Fibroblast of skin of scalp (primary cell): Measurements from ENCODE around the gene LRRK2.
A peak's percentile ranks its signal among the peaks of the same experiment; 100 is the strongest.
"Not testable (repeated sequence)": the region's sequence is repeated elsewhere in the genome, so short reads cannot be mapped to it uniquely, and the experiment has no call there.

Source experiments
- DNase-seq: peaks from one replicate; pipeline ENCODE4 v3.0.0-alpha.2; 2013

The LRRK2 gene

GRCh38 chr12:40212566-40212965 is 12.2 kb upstream of the LRRK2 start:
- DNase-seq: no peak

DNA sequence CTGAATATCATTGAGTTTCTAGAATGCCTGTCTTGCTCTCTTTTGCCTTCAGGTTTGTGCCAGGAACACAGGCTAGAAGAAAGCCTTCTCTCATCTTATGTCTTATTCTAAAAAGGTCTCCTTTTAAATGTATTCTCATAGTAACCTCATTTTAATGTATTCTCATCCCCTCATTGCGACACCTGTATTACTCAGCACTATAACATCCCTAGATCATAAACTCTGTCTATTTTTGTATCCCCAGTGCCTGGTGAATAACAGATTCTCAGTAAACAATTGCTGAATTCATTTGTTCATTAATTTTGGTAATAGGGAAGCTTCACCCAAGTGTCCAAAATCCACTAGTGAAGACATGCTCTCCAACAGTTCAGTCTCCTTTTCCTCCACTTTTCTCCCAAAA is 8.8 kb upstream of the LRRK2 start:
- DNase-seq: no peak

GRCh38 chr12:40216516-40217288 is 8.1 kb upstream of the LRRK2 start:
- no peak for DNase-seq

DNA sequence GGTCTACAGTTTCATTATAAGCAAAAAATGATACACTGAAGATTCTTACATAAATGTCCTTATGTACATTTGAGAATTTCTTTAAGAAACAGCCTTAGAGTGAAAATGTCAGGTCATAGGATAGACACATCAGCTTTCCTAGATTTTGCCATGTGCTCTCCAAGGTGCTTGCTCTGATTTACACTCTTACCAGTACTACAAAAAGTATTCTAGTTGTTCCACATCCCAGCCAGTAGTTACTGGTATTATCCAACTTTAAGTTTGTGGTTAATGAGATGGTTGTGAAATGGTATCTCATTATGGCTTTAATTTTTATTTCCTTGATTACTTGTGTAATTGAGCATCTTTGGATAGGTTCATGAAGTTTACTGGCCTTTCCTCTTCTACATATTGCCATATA is 5.0 kb upstream of the LRRK2 start:
- no peak for DNase-seq

DNA sequence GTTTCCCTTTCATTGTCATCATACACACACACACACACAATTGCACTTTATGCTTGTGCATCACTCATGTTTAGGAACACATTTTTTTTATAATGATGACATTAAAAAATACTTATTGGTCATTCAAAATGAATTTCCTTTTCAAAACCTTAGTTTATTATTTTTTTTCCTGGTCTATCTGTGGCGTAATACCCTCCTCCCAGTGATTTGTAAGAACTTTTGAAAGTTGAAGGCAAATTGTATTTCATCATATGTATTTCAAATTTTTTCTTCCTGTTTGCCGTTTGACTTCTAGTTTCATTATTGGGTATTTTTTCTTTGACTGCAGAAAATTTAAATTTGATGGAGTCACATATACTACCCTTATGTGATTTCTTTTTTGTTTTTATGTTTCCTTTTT is 2.5 kb upstream of the LRRK2 start:
- peak; percentile 28 for DNase-seq

GRCh38 chr12:40223646-40224045 is 1.2 kb upstream of the LRRK2 start:
- DNase-seq: no peak

- no peak for DNase-seq
Observed at GRCh38 chr12:40225337-40225983, 663 bp downstream of the LRRK2 start.

DNA sequence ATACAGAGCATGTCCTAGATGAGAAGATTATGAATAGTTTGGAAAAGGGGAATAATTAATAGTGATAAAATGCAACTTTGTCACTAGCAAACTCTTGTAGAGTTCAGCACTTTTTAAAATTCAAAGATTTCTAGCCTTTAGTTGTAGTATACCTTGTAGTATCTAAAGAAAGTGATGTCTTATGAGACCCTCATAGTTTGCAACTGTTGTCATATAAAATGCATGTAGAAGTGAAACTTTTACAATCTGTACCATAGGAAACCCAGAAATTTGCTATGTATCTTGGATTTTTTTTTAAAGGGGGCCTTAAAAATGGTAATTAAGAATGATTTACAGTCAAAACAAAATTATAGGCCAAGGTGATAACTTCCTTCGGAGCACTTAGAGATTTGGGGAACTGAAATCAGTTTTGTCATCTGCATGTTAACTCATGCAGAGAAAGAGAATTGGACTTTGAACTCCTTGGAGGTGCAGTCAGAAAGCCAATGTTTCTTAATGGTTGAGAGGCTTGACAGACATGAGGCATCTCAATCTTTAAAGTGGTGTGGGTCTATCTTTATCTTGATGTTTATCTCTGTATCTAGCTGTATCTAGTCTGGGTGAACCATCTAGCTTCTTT is 1.3 kb downstream of the LRRK2 start:
- no peak for DNase-seq

- DNase-seq: peak; percentile 59
Observed at GRCh38 chr12:40226705-40227104, 1.9 kb downstream of the LRRK2 start.

DNA sequence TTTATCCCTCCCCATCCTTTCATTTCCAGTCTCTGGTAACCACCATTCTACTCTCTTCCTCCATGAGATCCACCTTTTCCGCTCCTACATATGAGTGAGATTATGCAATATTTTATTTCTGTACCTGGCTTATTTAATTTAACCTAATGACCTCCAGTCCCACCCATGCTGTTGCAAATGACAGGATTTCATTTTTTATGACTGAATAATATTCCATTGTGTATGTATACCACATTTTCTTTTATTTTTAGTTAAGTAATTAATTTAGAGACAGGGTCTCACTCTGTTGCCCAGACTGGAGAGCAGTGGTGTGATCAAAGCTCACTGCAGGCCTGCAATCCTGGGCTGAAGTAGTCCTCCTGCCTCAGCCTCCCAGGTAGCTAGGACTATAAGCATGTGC is 2.6 kb downstream of the LRRK2 start:
- no peak for DNase-seq

- no peak for DNase-seq
Observed at GRCh38 chr12:40228727-40229126, 3.9 kb downstream of the LRRK2 start.

DNA sequence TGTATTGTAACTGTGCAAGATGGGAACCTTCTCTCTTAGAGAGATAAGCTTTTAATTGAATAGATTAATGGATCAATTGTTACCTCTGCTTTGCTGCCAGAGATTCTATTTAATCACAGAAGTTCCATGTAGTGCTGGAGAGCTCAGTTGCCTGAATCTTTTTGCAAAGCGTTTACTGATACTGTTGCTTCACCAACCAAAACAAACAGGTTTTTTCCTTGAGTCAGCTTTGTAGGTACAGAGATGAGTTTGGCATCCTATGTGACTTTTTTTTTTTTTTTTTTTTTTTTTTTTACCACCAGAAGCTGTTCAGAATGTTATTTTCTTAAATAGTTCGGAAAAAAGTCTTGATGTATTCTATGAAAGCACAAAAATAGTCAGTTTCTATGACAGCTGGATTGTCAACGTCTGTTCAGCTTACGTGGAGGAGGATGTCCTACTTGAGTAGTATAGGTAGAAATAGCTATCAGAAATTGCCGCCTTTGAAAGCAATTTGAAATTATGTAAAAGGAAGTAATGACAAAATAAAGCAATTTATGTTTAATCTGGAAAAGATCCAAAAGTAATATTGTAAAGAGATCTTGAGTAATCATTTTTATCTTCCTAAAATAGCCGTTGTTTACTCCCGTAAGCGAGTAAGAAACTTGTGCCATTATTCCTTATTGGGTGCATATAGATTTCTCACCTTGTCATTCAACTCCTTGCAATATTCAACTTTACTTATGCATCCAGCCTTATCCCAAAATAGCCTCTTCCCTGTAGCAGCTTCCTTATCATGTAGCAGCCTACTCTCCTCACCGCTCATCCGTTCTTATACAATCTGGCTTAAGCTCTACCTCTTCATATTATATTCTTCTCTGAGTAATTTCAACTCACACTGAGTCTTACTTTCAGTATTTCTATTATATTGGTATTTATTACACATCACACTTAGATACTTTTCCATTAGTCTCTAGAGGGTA is 5.2 kb downstream of the LRRK2 start:
- DNase-seq: no peak

DNA sequence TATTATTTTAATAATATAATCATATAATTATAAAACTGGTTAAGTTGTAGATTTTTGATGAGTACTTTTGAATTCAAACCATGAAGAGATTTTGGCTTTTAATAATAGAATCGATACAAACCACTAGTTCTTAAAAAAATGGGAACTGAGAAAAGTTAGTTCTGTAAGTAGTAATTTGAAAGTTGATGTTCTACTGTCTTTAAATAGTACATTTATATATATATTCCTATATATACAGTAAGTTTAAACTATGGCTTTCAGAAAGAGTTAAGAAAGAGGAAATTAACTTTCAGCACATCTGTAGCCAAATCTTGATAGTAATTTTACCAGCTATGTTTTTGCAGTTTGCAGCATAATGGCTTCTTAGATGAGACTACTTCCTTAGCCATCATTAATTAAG is 7.8 kb downstream of the LRRK2 start:
- DNase-seq: no peak

DNA sequence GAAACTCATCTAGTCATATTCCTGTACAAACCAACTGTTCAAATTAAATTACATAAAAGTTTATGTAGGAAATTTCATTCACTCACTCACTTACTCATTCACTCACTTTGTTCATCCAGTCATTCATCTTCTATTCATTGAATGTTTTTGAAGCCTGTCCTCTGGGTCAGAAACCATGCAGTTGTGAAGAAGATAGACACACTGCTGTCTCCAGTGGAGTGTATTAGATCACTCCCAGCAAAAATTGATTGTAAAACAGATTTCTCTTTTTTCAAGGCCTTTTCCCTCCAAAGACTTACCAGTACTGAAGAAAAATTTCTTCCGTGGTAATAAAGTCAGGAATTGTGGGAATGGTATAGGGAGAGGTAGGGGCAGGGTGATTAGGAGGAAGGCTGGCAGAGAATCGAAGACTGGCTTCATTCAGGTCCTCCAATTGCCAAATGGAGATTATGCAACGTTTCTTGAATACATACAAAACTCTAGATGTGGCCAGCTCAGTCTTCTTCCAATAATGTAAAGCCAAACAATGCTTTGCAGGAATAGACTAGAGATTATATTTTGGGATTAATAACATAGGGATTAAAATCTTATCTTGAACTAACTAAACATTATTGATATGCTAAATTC is 9.1 kb downstream of the LRRK2 start:
- DNase-seq: no peak

- no peak for DNase-seq
Observed at GRCh38 chr12:40236357-40236850, 11.6 kb downstream of the LRRK2 start.

GRCh38 chr12:40238266-40238902 is 13.6 kb downstream of the LRRK2 start:
- DNase-seq: no peak

DNA sequence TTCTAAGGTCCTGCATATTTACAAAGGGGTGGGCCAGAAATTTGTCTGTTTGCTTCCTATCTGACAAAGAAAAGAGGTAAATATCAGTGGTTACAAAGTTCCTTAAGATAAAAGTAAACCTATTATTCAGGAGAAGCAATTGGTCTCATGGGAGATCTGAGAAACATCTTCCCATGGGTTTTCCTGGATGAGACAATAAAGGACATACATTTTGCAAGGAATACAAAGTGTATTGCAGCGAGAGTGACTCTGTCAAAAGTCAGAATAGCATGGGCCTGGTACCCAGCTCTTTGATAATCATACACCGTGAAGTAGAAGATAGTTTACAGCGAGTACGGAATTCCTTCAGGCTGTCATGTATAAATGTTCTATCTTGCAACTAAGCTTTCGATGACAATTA is 14.2 kb downstream of the LRRK2 start:
- no peak for DNase-seq

- no peak for DNase-seq
Observed at GRCh38 chr12:40240779-40241178, 16.0 kb downstream of the LRRK2 start.

DNA sequence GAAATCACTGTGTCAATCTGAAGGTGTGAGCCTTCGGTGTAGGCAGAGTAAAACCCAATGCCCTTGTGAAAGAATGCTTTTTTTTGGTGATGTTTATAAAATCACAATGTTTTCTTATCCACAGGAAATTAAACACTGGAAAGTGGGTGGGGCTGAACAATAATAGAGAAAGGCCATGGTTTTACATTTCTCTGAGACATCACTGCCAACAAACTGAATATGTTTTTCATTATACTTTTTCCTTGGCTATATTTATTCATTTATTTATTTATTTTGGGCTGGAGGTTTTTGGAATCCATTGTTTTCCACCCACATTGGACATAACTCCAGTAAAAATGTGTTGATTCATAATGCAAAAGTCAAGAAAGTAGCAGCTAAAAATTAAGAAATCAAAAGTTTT is 16.9 kb downstream of the LRRK2 start:
- peak; percentile 7 for DNase-seq

DNA sequence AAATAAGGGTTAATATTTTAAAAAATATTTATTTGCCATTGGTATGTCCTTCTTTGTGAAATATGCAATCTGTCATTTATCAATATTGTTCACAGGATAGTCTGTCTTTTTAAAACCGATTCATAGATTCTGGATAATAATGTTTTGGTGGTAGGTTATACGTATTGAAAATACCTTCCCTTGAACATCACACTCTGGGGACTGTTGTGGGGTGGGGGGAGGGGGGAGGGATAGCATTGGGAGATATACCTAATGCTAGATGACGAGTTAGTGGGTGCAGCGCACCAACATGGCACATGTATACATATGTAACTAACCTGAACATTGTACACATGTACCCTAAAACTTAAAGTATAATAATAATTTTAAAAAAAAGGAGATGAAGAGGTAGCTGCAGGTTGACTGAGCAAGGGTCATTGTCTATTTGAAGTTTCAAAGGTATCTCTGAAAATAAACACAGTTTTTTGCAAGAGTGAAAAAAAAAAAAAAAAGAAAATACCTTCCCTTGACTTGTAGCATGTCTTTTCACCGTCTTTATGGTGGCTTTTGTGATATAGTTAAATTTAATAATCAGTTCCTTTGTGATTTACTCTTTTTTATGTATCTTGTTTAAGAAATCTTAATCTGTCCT is 19.8 kb downstream of the LRRK2 start:
- DNase-seq: not testable (repeated sequence)

- no peak for DNase-seq
Observed at GRCh38 chr12:40248034-40248433, 23.2 kb downstream of the LRRK2 start.
